HT1080 (cell line): ENCODE results near the gene SGK1. TPM values are rescaled to one million over a fixed set of nuclear protein-coding genes. Genes with fewer than 3 reads are reported as not detected.
"Not testable (repeated sequence)": the region's sequence is repeated elsewhere in the genome, so short reads cannot be mapped to it uniquely, and the experiment has no call there.

ENCODE experiments used
- DNase-seq: peaks from one replicate; pipeline ENCODE4 v3.0.0-alpha.2; 2015; ENCODE audit warnings: low read depth
- total RNA-seq: library from RNA; depleted of rRNA; stranded (reverse); fragments of >200 nt; shearing (Covaris generic); gene quantifications from 2 replicates; pipeline ENCODE4 v1.2.3, GENCODE V29; 2014

The SGK1 gene
- total RNA-seq, 1 experiment from 2014 or later, result 169 TPM

DNA sequence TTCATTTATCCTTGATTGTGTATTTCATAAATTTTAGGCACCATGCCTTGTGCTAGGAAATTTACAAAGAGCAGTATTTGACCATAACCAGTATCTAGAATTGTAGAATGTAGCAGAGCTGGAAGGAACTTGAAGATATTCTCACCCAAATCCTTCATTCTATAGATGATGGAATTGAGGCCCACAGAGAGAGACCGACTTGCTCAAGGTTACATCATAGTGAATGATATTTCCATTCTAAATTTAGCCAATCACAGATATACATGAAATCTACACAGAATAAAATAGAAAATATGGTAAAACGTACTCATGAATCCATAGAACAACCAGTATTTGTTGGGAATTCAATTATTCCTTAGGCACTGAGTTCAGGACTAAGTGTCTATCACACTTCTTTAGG, 10.9 kb upstream of the SGK1 start:
- DNase-seq, result no peak

- no peak for DNase-seq
These were observed 10.2 kb upstream of the SGK1 start for GRCh38 chr6:134328138-134328537.

- DNase-seq, result not testable (repeated sequence)
These were observed 8.3 kb upstream of the SGK1 start for GRCh38 chr6:134326192-134326591.

DNA sequence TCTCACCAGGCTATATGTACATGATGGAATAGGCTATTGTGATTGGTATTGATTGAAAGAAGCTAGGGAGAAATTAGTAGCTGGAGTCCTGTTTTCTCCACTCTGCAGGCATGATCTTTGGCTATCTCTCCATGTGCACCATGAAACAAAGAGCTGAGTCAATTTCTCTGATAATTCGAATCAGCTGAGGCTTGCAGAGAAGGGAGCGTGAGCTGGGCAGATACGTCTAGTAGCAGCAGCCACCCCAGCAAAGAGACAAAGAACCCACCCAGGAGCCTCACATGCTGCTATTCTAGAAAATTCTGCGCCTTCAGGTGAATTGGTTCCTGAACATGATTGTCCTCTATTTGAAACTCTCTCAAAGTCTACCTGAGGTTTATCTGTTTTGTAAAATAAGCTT, 6.9 kb upstream of the SGK1 start:
- no peak for DNase-seq

GRCh38 chr6:134324141-134324540, 6.2 kb upstream of the SGK1 start:
- DNase-seq, result no peak

DNA sequence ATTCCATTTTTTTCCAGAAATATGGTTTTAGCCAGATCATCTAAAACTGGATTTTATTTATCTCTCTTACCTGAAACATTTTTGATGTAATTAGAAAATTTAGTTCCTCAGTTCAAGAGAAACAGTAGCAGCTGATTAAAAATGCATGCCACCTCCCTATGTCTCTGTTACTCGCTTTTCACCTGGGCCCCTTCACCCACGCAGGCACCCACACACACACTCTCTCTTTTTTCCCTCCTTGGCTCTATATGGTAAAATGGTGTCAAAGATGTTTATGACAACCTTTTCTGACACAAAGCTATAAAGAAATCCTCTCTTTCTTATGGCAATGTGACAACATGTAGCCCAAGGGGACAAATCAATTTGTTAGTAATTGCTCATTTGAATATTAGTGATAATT, 5.8 kb upstream of the SGK1 start:
- no peak for DNase-seq

- DNase-seq, result no peak
These were observed 5.4 kb upstream of the SGK1 start for GRCh38 chr6:134323294-134323693.

- DNase-seq, result no peak
These were observed 4.3 kb upstream of the SGK1 start for GRCh38 chr6:134322216-134322615.

DNA sequence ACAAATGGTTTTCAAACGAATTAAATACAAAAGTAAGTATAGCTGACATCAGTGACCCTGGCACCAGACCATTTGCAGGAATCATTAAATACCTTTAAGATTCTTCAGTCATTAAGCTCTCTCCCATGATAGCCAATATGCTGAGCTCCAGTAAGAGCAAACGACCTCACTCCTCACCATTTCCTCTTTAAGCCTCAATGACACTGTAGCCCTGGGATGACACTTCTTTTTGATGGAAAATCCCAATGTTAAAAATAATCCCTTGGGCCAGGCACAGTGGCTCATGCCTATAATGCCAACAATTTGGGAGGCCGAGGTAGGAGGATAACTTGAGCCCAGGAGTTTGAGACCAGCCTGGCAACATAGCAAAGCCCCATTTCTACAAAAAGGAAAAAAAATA, 3.3 kb upstream of the SGK1 start:
- no peak for DNase-seq

DNA sequence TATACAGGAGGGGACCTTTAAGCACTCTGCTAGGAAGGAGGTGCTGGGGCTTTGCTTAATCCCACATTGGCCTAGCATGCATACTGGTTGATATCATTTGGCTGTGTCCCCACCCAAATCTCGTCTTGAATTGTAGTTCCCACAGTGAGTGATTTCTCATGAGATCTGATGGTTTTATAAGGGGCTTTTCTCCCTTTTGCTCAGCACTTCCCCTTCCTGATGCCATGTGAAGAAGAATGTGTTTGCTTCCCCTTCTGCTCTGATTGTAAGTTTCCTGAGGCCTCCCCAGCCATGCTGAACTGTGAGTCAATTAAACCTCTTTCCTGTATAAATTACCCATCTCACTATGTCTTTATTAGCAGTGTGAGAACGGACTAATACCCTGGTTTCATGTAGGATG, 1.8 kb upstream of the SGK1 start:
- not testable (repeated sequence) for DNase-seq

DNA sequence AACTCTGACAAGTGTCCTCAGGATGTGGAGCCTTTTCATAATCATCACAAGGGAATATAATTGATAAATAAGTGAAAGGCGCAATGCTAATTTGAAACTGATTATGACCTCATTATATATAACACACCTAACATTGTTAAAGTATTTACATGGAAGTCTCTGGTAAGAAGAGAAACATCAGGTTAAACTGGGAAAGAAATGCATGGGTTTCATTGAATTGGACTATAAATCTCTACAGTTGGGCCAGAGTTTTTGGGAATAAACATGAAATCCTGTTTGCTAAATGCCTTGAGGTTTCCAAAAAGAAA, 1.0 kb upstream of the SGK1 start:
- DNase-seq, result no peak

GRCh38 chr6:134318236-134318973, 493 bp upstream of the SGK1 start:
- DNase-seq, result no peak

DNA sequence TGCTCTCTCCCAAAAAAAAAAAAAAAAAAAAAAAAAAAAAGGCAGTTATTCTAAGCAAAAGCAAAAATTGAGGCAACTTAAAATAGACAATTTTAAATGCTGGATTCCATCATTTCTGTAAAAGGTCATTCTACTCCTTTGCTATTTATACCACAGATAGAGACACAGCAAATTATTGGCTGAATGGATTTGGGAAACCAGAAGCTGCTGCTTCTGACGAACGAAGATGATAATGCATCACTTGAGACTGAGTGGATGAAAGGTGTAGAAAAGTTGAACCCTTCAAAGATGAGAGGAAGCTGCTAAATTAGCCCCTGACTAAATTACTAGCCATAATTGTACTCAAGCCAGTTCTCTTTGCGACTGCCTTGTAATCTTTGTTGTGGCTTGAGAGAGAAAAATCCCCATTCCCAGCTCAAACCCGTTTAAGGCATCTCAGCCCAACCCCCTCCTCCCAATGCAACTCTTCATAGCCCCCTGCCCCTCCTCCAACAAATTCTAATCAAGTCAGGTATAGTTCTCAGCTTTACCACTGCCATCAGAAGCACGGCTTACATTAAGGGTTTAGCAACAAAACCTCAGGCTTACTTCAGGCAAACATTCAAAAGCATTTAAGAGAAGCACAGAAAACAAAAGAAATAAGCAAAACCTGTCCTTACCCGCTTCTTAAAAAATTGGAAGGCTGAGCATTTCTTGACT, 1.0 kb downstream of the SGK1 start:
- DNase-seq, result no peak

DNA sequence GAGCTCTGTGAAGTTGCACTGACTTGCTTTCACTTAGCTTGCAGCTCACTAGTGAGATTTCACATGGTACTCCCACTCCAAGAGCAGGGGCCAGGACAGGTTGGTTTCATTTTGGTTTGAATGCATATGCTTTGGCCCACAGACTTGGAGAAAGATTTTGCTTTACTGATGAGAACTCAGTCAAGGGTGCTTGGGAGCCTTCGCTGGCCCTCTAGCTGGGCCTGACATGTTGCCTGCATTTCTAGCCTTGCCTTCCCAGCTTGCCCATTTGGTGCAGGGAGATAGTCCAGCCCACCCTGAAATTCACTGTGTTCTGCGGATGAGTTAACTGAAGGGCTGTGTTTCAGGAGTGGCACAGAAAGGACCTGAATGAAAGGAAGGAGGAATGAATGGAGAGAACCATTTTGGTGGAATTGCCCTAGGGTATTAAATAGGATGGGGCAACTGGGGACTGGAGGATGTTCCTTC, 1.9 kb downstream of the SGK1 start:
- no peak for DNase-seq

- DNase-seq, result no peak
These were observed 2.7 kb downstream of the SGK1 start for GRCh38 chr6:134315189-134315588.

DNA sequence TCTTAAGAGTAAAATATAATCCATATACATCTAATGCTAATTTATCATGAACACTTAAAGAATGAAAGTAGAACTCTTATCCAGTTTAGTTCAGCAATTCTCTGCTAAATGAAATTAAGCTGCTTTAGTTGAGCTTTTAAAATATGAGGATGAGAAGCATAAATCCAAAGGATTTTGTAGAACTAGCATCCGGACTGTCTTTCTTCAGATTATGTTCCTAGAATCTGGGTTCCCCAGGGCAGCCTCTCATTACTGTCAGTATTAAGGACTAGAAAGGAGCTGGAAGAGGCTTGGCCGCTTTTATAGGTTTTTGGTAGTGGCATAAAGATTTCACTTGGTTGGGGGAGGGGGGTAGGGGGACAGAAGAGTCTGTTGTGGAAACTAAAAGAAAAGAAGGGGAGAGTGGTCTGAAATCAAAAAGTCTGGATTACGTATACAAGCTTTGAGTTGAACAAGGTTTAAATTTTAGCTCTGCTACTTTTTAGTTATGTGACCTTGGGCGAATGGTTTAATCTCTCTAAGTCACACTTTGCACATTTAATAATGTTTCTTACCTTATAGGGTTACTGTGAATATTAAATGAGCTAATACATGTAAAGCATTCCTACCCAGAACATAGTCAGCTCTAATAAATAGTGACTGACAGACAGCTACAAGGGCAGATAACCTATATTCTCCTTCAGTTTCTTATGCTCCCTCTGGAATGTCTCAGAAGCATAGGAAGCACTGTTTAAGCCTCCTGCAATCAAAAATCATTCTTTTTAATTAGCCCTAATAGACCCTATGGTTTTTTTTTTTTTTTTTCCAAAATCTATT, 3.7 kb downstream of the SGK1 start:
- DNase-seq, result no peak

DNA sequence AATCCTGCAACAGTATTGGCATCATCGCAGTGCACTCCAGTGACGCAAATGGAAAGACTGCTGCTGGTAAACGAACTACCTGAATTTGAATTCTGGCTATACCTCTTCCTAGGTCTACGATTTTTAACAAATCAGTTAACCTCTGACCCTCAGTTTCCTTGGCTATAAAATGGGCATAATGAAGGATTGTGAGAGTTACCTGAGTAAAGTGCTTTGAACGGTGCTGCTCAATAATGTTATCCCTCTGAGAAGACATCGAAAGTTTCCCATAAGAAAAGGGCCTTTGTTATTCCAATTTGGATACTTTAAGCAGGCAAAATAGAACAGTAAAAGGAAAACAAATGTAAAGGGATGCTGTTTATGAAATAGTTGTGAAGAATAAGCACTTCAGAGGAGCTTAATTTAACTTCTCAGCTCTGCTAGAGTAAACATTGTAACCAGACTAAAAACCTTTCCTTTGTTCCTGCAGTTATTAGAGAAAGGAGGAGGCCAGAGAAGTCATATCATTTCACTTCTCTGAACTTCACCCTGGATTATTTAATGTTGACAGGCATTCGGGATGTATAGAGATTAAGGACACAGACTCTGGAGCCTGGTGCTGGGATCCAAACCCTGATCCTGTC, 5.8 kb downstream of the SGK1 start:
- no peak for DNase-seq

DNA sequence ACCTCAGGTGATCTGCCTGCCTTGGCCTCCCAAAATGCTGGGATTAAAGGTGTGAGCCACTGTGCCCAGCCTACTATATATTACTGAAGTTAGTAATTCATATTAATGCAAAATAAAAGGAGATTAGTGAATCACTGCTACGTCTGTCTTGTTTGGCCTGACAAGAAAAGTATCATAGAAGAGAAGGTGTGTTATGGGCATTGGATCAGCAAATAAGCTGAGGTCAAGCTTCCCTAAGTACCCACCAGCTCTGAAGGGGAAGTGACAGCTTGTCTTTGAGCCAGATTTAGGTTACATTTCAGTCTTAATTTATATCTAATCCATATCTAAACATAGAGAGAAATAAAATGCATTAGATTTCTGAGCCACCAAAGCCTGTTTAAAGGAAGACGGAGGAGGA, 7.1 kb downstream of the SGK1 start:
- DNase-seq, result no peak

DNA sequence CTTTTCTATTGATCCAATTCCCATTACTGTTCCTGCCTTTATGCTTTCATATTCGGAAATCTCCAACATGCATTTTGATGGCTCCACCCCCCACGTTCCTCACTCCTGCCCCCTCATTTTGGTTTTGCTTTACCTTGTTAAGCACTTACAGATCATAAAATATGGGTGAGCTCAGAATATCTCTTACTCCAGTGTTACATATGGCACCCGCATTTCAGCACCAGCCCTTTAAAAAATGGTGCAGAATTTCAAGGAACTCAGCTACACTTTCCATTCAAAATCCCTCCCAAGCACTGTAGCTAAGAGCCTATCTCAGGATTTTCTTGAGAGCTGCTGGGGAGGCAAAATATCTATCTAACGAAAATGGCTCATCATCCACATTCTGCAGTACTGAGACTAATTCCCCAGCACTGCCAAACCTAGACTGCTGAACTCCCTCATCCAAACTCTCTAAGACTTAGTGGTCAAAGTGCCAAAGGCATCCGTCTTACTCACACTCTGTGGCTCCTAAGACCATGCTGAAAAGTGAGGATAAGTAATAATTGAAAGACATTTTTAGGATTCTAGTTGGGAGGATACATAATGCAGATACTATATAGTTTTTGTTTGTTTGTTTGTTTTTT, 7.8 kb downstream of the SGK1 start:
- peak; percentile 20 for DNase-seq

GRCh38 chr6:134309227-134309626, 8.7 kb downstream of the SGK1 start:
- DNase-seq, result no peak

- DNase-seq, result no peak
These were observed 9.1 kb downstream of the SGK1 start for GRCh38 chr6:134308800-134309199.
